Right hindlimb (tissue), 1 donor: ENCODE results near the gene LY6G5B.

Source experiments
- DNase-seq: peaks from one replicate; pipeline ENCODE4 v3.0.0-alpha.2; 2018

The LY6G5B gene

GRCh38 chr6:31717499-31718222 lies 47.9 kb downstream of the LY6G5B start:
- DNase-seq, result no peak

- no peak for DNase-seq
Measured at GRCh38 chr6:31718265-31718664, 48.5 kb downstream of the LY6G5B start.

GRCh38 chr6:31719001-31719400 lies 49.2 kb downstream of the LY6G5B start:
- DNase-seq, result no peak

GRCh38 chr6:31720196-31720770 lies 50.5 kb downstream of the LY6G5B start:
- DNase-seq, result no peak

GRCh38 chr6:31721351-31722020 lies 51.7 kb downstream of the LY6G5B start, which contains the start of gene LY6G6C:
Gene LY6G6C (minus strand): TSS chr6:31721746. CDS start chr6:31721679, 67 bp downstream.
- DNase-seq, result no peak

GRCh38 chr6:31722173-31722572 lies 52.4 kb downstream of the LY6G5B start:
- no peak for DNase-seq
